ENCODE measurements around the gene IL1RN. TPM values are rescaled to one million over a fixed set of nuclear protein-coding genes. Genes with fewer than 3 reads are reported as not detected.

Gene IL1RN
- total and polyA plus RNA-seq, 2 of the 4 experiments (the other 2 are of a cell fraction) = not detected

GRCh38 chr2:113089916-113090315 lies 37.5 kb upstream of the IL1RN start:
- Histone ChIP-seq H3K27ac (ENCODE audit: insufficient read depth, low read length) (no peak overlapping the region), H3K4ac (ENCODE audit: low read depth, low read length) (no peak overlapping the region), H3K23ac (ENCODE audit: low read depth, low read length) (no peak overlapping the region), H4K5ac (ENCODE audit: low read depth, low read length) (no peak overlapping the region), H3K56ac (ENCODE audit: extremely low read depth, insufficient read depth, low read length) (no peak overlapping the region), H2BK15ac (ENCODE audit: low read depth, low read length) (no peak overlapping the region), H2AK9ac (replicated peaks; ENCODE audit: low read depth, low read length, poor library complexity) (no peak overlapping the region), H3K4me3 (ENCODE audit: insufficient read depth, low read depth, low read length) (no peak overlapping the region), H2BK20ac (ENCODE audit: low read depth, low read length) (no peak overlapping the region), H3K36me3 (ENCODE audit: control insufficient read depth, insufficient read depth, low read length) (no peaks in the 10 kb centered on the region), H3K79me1 (ENCODE audit: low read depth in 1 of 2, low read length in 2 of 2) (no peaks in the 10 kb centered on the region), H3K9ac (ENCODE audit: low read depth, low read length) (no peak overlapping the region), H3K4me2 (ENCODE audit: low read depth, low read length) (no peak overlapping the region), H3K27me3 (ENCODE audit: control insufficient read depth, insufficient read depth, low read length) (peaks cover 6% of the 10 kb centered on the region; the same call in 1 of the 2 replicates), H3K9me1 (ENCODE audit: insufficient read depth, low read length) (no peaks in the 10 kb centered on the region), H3K18ac (ENCODE audit: low read depth, low read length) (no peak overlapping the region), H2BK120ac (ENCODE audit: low read depth, low read length) (no peak overlapping the region), H2BK5ac (ENCODE audit: low read depth, low read length, poor library complexity, severe bottlenecking) (no peak overlapping the region), H3K14ac (replicated peaks; ENCODE audit: low read depth, low read length) (no peak overlapping the region), H4K8ac (ENCODE audit: low read depth in 2 of 2, low read length in 2 of 2) (no peak overlapping the region), H3K9me3 (ENCODE audit: control insufficient read depth, insufficient read depth, low read length) (no peaks in the 10 kb centered on the region), H2AK5ac (ENCODE audit: low read depth, low read length) (no peak overlapping the region), H4K91ac (ENCODE audit: insufficient read depth, low read depth, low read length) (no peak overlapping the region), H4K20me1 (ENCODE audit: insufficient read depth, low read length) (no peaks in the 10 kb centered on the region), H3K4me1 (ENCODE audit: control insufficient read depth, insufficient read depth, low read length) (no peaks in the 10 kb centered on the region), H2AFZ (replicated peaks; ENCODE audit: low read length, poor library complexity) (no peak overlapping the region)
- no peak for TF ChIP-seq RFX5 (IDR thresholded peaks at IDR 0.05; ENCODE audit: low read depth, low read length)
- TF ChIP-seq RCOR1 (IDR thresholded peaks at IDR 0.05; ENCODE audit: insufficient replicate concordance, low read length) = no peak
- TF ChIP-seq POLR2A (IDR thresholded peaks at IDR 0.05; ENCODE audit: low read depth, low read length) = no peak
- TF ChIP-seq SMC3 (IDR thresholded peaks at IDR 0.05; ENCODE audit: low read depth, low read length) = no peak
- TF ChIP-seq RAD21 (IDR thresholded peaks at IDR 0.05; ENCODE audit: low read length) = no peak
- TF ChIP-seq CHD1 (IDR thresholded peaks at IDR 0.05; ENCODE audit: low read depth, low read length) = no peak
- TF ChIP-seq CEBPB (IDR thresholded peaks at IDR 0.05; ENCODE audit: low read depth, low read length) = no peak
- no peak for TF ChIP-seq BHLHE40 (IDR thresholded peaks at IDR 0.05; ENCODE audit: low read depth, low read length)
- TF ChIP-seq NFE2L2 (IDR thresholded peaks at IDR 0.05; ENCODE audit: low read depth, low read length) = no peak
- TF ChIP-seq FOS (IDR thresholded peaks at IDR 0.05; ENCODE audit: low read depth, low read length) = no peak
- no peak for TF ChIP-seq MAFK (IDR thresholded peaks at IDR 0.05; ENCODE audit: low read depth, low read length)
- TF ChIP-seq MXI1 (IDR thresholded peaks at IDR 0.05; ENCODE audit: borderline replicate concordance, low read depth, low read length) = no peak
- no peak for TF ChIP-seq MAZ (IDR thresholded peaks at IDR 0.05; ENCODE audit: borderline replicate concordance, low read depth, low read length)
- TF ChIP-seq ELK1 (IDR thresholded peaks at IDR 0.05; ENCODE audit: borderline replicate concordance, low read depth, low read length) = no peak
- TF ChIP-seq, protein P1, sequence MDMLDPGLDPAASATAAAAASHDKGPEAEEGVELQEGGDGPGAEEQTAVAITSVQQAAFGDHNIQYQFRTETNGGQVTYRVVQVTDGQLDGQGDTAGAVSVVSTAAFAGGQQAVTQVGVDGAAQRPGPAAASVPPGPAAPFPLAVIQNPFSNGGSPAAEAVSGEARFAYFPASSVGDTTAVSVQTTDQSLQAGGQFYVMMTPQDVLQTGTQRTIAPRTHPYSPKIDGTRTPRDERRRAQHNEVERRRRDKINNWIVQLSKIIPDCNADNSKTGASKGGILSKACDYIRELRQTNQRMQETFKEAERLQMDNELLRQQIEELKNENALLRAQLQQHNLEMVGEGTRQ (IDR thresholded peaks at IDR 0.05; ENCODE audit: low read depth, low read length) = no peak
- TF ChIP-seq, protein P2, sequence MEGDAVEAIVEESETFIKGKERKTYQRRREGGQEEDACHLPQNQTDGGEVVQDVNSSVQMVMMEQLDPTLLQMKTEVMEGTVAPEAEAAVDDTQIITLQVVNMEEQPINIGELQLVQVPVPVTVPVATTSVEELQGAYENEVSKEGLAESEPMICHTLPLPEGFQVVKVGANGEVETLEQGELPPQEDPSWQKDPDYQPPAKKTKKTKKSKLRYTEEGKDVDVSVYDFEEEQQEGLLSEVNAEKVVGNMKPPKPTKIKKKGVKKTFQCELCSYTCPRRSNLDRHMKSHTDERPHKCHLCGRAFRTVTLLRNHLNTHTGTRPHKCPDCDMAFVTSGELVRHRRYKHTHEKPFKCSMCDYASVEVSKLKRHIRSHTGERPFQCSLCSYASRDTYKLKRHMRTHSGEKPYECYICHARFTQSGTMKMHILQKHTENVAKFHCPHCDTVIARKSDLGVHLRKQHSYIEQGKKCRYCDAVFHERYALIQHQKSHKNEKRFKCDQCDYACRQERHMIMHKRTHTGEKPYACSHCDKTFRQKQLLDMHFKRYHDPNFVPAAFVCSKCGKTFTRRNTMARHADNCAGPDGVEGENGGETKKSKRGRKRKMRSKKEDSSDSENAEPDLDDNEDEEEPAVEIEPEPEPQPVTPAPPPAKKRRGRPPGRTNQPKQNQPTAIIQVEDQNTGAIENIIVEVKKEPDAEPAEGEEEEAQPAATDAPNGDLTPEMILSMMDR (conservative IDR thresholded peaks at IDR 0.05; ENCODE audit: low read depth, low read length) = no peak
- intact Hi-C loops (cut with micrococcal nuclease) (no loop called here), in situ Hi-C loops (cut with MboI; ENCODE audit: low sequenced_read_pairs) (no loop called here), dilution Hi-C loops (cut with HindIII; ENCODE audit: low sequenced_read_pairs, unreplicated experiment) (no loop called here)
- ChIA-PET CTCF (no interaction called here), POLR2A (ENCODE audit: unreplicated experiment) (no interaction called here)
- no TSS peak for BruUV-seq (replicated peaks)
- DNase-seq (no peak), ATAC-seq (ENCODE audit: low read depth) (no peak)

All from IMR-90 (cell line).